Peyer's patch (tissue), 4 donors: ENCODE results near the gene TRIM69.

Source experiments
- POLR2A ChIP-seq, 2 donors: fragments of 450-650 bp; IDR thresholded peaks; one replicate each; pipeline ENCODE4 v1.5.1; 2017; ENCODE audit warnings: antibody characterized with exemption in 2 of 2, mild to moderate bottlenecking in 2 of 2, moderate library complexity in 2 of 2
- TF ChIP-seq, protein P1 (sequence below), 6 experiments: fragments of 450-650 bp in 4 of 6; fragments of 200-600 bp in 2 of 6; sonication (generic) in 1 of 6; IDR thresholded peaks; one replicate each; pipeline ENCODE4 v1.5.1; 2017 to 2019; ENCODE audit warnings: antibody characterized with exemption in 6 of 6, mild to moderate bottlenecking in 3 of 6, moderate library complexity in 1 of 6

DNA sequence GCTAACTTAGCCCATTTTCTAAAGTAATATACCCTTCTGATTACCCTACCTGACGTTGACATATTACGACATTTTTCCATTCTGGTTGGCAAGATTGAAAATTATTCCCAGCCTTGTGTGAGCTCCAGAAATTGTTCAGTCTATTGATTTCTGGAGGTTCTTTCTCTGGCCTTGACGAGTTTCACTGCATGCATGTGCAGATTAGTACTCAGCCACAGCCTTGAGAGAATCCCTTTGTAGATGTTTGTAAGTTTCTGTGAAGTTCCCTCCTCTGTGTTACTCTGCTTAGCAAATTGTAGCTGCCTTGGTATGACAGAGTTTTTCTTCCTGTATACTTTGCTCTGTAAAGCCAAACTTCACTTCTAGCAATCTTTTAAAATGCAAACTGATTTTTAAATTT, 27.5 kb downstream of the TRIM69 start:
- TF ChIP-seq, protein P1, sequence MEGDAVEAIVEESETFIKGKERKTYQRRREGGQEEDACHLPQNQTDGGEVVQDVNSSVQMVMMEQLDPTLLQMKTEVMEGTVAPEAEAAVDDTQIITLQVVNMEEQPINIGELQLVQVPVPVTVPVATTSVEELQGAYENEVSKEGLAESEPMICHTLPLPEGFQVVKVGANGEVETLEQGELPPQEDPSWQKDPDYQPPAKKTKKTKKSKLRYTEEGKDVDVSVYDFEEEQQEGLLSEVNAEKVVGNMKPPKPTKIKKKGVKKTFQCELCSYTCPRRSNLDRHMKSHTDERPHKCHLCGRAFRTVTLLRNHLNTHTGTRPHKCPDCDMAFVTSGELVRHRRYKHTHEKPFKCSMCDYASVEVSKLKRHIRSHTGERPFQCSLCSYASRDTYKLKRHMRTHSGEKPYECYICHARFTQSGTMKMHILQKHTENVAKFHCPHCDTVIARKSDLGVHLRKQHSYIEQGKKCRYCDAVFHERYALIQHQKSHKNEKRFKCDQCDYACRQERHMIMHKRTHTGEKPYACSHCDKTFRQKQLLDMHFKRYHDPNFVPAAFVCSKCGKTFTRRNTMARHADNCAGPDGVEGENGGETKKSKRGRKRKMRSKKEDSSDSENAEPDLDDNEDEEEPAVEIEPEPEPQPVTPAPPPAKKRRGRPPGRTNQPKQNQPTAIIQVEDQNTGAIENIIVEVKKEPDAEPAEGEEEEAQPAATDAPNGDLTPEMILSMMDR (IDR thresholded peaks at IDR 0.05): no peak
- TF ChIP-seq POLR2A (IDR thresholded peaks at IDR 0.05): no peak
